GM18870 (cell line): ENCODE results near the gene ERC2.

Experiments used
- ATAC-seq: cut with Tn5 transposase; IDR thresholded peaks from one replicate; pipeline ENCODE4 v1.9.1; 2021; ENCODE audit warnings: moderate library complexity; ENCODE audit not compliant: unreplicated experiment

ERC2 gene

DNA sequence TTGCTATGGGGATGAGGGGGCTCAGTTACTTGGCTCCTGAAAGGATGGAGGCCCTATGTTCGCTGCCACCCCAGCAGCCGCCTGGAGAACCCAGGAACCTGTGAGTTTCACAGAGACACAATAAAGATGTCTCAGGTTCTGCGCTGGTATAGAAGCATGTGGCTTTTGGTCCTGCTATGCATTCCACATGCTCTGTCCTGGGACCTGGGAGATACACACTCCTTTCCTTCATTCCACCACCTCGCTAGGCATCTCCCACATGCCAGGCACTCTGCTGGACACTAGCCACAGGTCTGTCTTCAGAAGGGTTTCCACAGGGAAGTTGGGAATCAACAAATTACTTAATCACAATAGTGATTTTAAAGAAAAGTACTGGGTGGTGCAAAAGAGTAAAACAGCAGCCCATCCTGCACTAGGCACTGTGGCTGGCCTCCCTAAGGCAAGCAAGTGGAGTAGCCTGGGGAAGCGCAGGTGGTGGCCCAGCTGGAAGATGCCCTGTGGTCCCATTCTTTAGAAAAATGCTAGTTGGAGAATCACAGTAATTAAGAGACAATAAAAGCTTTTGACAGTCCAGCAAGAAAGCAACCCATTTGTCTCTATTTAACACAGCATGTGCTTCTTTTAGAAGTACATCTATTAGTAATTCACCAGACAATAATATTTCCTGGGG lies 572.2 kb downstream of the ERC2 start:
- no peak for ATAC-seq

DNA sequence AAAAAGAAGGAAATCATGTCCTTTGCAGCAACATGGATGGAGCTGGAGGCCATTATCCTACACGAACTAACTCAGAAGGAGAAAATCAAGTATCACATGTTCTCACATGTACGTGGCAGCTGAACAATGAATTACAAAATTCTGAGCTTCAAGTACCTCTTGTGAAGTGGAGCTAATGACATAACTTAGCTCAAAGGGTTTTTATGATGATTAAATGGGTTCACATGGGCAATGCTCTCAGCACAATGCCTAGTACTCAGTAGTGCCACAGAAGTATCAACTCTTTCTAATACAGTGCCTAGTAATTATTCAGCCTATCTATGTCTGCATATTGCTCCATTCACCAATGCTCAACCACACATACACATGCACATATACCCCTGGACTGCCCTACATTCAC lies 573.7 kb downstream of the ERC2 start:
- no peak for ATAC-seq

DNA sequence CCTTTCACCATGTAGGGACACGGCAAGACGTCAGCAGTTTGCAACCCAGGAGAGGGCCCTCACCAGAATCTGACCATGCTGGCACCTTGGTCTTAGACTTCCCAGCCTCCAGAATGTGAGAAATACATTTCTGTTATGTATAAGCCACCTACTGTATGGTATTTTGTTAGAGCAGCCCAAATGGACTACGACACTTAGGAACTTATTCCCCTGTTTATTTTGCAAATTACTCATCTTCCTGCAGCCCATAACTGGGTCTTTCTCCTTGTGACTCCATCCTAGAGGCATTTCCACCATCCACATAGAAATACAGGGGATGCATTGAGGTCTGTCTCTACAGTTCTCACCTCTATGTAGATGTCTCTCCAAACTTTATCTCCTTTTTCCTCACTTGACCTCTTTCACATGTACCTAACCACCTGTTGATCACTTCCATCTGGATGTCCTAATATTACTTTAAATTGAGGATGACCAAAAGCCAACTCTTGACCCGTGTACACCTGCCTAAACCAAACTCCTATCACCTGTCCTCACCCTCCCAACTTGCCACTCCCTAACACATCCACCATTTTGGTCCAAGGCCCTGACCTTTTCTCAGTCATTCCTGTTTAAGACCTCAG lies 575.1 kb downstream of the ERC2 start:
- no peak for ATAC-seq

GRCh38 chr3:55891106-55891505 lies 577.2 kb downstream of the ERC2 start:
- ATAC-seq: no peak

DNA sequence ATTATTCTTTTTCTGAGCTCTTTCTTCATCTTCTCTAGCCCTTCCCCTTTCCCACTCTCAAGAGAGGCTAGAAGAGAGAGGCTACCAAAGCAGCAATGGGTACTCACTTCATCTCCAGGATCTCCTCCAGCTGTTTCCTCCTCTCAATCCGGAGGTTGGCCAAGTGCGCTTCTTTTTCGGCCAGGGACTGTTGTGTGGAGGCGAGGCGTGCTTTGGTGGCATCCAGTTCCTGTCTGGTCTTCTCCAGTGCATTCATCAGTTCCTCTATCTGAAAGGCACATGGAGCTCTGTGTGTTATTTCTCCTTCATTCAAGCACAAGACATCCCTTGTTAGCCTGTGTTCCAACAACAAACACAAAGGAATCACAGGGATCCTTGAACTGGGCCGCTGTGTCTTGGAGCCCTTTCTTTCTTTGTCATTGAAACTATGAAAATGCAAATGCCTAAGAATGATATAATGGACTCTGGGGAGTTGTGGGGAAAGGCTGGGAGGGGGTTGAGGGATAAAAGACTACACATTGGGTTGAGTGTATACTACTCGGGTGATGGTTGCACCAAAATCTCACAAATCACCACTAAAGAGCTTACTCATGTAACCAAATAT lies 579.9 kb downstream of the ERC2 start:
- ATAC-seq: no peak

DNA sequence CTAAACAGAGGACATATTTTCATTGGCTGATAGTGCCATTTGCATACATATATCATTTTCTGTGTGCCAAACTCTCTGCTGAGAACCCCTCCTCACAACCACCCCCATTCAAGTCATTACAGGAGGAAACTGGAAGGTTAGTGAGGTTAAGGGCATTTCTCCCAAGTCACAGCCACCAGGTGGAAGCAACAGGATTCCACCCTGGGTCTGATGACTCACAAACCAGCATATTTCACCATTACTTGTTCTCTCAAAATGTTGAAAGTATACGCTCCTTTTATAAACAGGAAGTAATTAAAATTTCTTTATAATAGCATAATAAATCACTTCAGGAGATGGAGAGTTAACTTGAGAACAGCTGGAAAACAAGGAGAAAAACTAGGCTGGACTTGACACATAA lies 582.5 kb downstream of the ERC2 start:
- no peak for ATAC-seq

GRCh38 chr3:55884491-55885285 lies 583.6 kb downstream of the ERC2 start:
- ATAC-seq: no peak

DNA sequence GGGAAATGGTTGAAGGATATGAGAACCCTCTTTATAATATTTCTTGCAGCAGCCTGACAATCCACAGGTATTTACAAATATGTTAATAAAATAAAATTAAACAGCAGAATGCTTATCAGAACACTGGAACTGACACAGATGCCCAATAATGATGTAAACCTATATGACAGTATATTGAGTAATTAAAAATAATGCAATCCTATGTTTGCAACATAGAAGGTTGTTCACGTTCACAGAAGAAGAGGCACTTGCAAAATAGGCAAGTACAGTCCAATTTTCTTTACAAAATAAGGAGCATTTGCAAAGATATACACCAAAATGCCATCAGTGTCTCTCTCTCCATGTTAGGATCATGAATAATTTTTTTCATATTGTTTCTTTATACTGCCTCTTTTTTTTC lies 584.2 kb downstream of the ERC2 start:
- no peak for ATAC-seq

GRCh38 chr3:55882006-55882405 lies 586.3 kb downstream of the ERC2 start:
- no peak for ATAC-seq

GRCh38 chr3:55880357-55880756 lies 587.9 kb downstream of the ERC2 start:
- ATAC-seq: no peak

GRCh38 chr3:55879901-55880331 lies 588.4 kb downstream of the ERC2 start:
- no peak for ATAC-seq

- no peak for ATAC-seq
These were observed 590.6 kb downstream of the ERC2 start for GRCh38 chr3:55877703-55878102.

GRCh38 chr3:55876560-55876959 lies 591.7 kb downstream of the ERC2 start:
- no peak for ATAC-seq

GRCh38 chr3:55875113-55875512 lies 593.2 kb downstream of the ERC2 start:
- ATAC-seq: no peak

DNA sequence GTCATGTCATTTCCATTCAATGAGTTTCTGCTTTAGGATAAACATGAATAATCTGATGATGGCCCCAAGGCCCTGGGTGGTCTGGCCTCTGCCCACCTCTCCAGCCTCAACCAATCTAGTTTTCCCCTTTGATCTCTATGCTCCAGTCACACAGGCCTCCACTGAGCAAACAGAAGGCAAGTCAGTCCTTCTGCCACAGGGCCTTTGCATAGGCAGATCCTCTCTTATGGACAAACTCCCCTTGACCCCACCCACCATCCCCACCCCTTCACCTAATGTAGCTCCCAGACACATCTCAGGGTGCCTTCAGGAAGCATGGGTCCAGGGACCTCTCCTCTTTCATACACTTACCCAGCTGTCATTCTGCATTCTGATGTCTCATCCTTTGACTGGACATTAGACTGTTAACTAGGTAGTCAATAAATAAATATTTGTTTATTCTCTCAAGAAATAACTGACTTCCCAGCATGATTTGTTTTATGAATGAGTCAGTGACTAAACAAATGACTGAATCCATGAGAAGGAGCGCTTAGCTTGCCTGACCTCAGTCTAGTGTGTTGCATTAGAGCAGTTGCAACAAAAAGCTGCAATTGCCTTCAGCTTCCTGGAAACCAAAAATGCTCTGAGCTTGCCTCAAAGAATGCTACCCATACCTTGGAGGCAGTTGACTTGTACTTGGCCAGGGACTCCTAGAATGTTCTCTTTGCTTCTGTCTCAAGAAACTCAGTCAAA lies 594.6 kb downstream of the ERC2 start:
- no peak for ATAC-seq

GRCh38 chr3:55870594-55870993 lies 597.7 kb downstream of the ERC2 start:
- no peak for ATAC-seq

GRCh38 chr3:55868347-55868746 lies 599.9 kb downstream of the ERC2 start:
- no peak for ATAC-seq

GRCh38 chr3:55863028-55863427 lies 605.2 kb downstream of the ERC2 start:
- ATAC-seq: no peak

- no peak for ATAC-seq
These were observed 608.1 kb downstream of the ERC2 start for GRCh38 chr3:55860049-55860721.

DNA sequence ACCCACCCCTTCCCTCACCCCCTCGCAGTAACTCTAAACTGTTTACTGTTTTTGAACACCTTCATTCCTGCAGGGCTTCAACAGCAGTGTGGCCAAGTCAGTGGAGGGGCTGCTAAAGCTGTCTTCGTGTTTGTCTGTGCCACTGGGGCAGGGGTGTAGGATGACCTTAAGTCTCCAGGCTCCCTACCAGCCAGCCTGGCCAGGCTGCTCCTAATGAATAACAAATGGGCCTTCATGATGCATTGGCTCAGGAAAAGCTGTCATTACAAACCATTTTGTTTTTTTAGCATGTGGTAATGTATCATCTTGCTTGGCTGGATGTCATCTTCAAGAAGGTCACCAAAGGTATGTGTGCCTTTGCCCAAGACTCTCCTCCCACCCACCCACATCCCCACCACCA lies 609.0 kb downstream of the ERC2 start:
- no peak for ATAC-seq
